Inflammatory macrophage treated with lipopolysaccharide for 4 hours (primary cell): ENCODE results near the gene HSDL2.
A peak's percentile ranks its signal among the peaks of the same experiment; 100 is the strongest.

Experiments
- DNase-seq: peaks from one replicate; pipeline ENCODE4 v3.0.0-alpha.2; 2020

Gene HSDL2

DNA sequence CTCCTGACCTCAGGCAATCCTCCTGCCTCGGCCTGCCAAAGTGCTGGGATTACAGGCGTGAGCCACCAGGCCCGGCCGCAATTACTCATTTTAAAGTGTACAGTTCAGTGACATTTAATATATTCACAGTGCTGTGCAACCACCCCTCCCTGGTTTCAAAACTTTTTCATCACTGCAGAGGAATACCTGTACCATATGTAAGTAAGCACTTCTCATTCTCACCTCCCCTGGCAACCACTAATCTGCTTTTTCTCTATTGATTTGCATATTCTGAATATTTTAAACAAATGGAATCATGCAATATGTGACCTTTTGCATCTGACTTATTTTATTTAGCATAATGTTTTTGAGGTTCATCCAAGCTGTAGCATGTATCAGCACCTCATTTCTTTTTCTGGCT lies 85.4 kb downstream of the HSDL2 start:
- DNase-seq, result no peak

DNA sequence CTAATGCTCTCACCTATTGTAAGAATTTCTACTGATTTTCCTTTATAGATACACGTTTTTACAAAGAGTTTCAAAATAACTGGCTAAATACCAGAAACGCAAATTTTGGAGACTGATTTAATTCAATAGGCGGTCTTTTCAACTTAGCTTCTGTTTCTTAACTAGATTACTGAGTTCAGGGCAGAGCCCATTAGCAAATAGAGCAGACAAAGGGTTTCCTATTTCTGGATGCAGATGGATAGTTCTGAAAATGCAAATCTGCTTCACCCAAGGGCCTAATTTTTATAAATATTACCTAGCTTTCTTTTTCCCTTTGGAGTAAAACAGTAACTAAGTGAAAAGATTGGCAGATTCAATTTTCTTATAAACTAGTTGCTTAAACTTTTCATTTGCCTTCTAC lies 93.1 kb downstream of the HSDL2 start:
- DNase-seq, result no peak

DNA sequence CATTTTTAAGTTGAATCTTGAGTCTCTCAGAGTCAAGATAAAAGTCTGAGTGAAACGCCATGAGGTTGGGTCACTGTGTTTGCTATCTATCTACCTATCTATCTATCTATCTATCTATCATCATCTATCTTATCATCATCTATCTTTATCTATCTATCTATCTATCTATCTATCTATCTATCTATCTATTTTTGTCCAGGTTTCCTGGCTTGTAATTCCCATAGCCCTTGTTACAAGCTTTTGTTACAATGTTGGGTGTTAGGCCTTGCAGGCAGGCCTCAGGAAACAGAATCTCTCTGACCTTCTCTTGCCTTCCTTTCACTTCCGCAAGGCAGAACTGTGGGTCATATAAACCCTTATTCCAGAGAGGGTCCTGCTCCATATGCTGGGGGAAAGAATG lies 94.1 kb downstream of the HSDL2 start:
- DNase-seq, result no peak

DNA sequence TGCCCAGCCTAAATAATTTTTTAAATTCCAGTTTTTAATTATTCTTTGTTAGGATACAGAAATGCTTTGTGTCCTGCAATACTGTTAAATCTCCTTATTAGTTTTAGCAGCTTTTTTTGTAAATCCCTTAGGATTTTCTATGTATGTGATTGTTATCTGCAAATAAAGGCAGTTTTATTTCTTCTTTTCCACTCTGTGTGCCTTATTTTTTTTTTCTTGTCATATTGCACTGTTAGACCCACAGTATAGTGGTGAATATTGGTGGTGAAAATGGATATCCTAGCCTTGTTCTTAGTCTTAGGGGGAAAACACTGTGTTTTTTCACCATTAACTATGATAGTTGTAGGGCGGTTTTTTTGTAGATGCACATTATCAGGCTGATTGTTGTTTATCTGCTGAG lies 95.4 kb downstream of the HSDL2 start:
- DNase-seq, result no peak

DNA sequence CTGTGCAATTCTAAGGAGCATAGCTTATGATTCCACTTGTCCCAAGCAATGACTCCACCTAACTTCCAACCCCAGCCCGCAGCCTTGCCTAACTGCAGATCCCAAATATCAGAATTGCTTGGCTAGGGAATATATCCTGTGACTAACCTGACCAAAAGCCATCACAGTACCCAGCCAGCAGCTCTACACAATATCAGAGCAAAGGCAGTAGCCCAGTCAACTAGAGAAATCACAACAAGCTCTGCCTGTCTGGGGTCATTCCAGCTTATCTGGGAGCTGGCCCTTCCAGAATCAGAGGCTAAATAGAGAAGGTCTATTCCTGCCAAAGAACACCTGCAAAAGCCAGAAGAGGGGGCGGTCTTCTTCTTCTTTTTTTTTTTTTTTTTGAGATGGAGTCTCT lies 97.4 kb downstream of the HSDL2 start:
- DNase-seq, result no peak

DNA sequence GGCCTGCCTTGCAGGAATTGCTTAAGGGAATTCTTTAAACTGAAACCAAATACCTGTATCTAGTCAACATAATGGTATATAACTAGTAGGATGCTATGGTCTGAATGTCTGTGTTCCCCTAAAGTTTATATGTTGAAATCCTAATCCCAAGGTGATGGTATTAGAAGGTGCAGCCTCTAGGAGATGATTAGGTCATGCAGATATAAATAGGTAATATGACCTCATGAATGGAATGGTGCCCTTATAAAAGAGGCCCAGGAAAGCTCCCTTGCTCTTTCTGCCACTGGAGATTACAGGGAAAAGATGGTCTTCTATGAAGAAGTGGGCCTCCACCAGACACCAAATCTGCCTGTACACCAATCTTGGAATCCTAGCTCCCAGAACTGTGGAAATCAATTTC lies 99.3 kb downstream of the HSDL2 start:
- DNase-seq, result no peak

DNA sequence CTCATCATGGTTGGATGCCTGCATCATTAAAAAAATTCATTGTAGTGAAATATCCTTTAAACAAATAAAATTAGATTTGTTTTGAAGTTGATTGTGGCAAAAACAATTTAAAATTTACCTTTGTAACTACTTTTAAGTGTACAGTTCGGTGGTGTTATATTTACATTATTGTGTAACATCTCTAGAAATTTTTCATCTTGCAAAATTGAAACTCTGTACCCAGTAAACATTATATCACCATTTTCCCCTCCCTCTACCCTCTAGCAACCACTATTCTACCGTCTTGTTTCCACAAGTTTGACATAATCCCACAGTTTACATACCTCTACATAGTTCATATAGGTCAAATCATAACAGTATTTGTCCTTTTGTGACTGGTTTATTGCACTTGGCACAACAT lies 104.7 kb downstream of the HSDL2 start:
- DNase-seq, result no peak

DNA sequence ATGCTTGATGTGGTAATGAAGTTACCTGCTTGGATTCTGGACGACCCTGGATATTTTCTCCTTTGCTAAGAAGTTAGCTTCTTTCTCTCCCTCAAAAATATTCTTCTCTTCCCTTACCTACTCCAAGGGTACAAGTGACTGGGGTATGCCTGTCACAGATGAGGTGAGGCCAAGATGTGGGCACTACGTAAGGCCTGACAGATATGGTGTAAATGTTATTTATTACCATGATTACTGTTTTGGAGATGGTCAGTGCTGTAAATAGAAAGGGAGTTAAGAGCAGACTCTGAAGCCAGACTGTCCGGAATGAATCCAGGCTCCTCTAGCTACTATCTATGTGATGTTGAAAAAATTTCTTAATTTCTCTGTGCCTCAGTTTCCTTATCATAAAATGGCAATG lies 105.7 kb downstream of the HSDL2 start:
- DNase-seq, result no peak

DNA sequence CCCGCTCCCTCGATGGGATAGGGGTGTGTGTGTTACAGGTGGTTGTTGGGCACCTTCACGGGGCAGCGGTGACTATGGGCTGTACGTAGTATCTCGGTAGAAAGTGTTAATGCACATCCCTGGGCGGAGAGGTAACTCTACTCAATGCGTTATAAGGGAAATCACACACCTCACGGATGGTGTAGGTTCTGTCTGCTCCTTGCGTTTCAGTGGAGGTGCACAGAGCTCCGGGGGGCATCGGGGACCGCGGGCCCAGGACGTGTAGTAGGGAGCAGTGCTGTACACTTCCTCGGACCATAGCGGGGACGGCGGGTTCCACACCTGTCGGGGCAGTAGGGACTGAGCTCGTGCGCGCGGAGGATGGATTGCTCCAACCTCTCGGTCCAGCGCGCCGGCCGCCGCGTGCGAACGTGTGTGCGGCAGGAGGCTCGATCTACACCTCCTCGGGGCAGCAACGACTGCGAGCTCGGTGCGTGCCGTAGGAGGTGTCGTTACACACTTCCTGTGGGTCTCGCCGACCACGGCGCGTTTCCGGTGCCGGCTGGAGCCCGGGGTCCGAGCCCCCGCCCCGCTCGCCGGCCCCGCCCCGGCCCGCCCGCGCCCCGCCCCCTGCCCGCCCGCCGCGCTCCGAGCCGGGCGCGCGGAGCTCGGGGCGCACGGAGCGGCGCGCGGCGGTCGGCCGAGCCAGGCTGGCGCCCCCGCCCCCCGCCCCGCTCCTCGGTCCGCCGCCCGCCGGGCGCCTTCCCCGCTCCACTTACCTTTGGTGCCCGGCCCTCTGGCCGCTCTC lies 106.5 kb downstream of the HSDL2 start, which contains the start of gene KIAA1958:
Gene KIAA1958, plus strand, starts transcription at position 607 of the 787 bp plus-strand sequence. CDS start 87,254 bp downstream, outside the sequence.
- peak; percentile 59 for DNase-seq

DNA sequence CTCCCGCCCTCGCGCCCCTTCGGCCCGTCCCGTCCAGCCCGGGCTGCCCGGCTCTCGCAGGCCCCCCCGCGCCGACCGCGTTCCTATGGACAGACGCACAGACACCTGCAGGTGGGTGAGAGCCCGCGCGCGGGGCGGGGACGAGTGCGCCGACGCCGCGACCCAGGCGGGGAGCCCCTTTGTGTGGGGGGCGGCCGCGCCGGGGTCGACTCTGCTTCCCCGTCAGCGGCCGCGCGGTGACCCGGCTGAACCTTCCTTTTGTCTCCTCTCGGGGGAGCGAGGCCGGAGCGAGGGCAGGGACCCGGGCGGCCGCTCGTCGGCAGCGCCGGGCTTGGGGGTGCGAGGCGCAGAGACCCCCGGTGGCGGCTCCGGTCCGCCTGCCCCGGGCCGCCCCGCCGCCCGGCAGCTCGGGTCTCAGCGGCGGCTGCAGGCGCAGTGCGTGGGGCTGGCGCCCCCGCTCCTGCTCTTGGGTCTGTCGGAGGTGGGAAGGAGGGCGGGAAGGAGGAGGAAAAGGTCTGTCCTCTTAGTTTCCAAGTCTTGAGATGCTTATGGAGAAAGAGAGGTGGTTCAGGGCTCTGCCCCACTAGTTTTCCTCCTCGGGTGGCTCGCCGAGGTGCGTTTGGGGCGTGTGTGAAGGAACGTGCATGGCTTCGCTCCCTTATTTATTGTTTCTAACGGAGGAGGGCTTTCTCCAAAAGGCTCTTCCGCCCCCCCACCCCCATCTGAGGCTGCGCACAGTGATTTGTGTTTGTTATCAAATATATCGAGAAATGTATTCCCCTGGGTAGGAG lies 107.3 kb downstream of the HSDL2 start:
- DNase-seq, result peak; percentile 28

DNA sequence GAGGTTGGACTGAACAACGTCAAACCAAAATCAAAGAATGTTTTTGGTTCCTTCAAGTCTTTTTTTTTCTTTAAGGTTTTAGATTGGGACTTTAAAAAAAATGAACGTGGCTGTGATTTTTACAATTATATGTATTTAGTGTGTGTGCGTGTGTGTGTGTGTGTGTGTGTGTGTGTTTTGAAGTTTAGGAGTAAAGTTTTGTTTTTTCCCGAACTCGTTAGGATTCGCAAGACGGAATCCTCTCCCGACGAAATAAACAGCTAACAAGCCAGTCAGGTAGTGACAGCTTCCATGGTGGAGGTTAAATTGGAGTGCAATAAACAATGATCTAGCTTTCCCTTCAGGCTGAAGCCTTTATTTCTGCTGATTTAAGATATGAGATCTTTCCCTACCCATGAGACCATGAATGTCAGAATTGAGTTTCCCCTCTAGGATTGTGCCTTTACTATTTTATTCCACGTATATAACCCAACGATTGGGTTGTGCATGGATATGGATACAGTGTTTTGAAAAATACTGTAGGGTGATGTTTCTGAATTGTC lies 108.0 kb downstream of the HSDL2 start:
- DNase-seq, result no peak

DNA sequence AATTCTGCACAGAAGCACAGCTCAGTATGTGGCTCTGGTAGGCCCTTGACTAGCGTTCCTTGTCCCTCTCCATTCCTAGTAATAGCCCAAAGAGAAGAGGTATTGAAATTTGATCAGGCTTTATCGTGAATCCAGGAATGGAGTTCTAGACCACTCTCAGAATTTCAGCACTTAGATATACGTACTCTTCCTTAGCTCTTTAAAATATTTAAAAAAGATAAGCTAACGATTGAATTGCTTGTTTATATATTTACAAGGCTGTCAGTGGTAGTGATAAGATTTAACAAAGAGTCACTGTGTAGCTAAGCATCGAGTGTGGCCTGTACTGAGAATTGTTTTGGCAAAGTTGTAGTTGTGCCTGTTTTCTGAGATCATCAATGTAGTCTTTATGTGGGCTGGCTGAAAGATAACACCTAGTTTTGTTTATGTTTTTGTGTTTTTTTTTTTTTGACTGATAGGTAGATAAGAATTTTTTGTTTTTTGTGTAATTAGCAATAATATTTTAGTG lies 109.2 kb downstream of the HSDL2 start:
- no peak for DNase-seq

DNA sequence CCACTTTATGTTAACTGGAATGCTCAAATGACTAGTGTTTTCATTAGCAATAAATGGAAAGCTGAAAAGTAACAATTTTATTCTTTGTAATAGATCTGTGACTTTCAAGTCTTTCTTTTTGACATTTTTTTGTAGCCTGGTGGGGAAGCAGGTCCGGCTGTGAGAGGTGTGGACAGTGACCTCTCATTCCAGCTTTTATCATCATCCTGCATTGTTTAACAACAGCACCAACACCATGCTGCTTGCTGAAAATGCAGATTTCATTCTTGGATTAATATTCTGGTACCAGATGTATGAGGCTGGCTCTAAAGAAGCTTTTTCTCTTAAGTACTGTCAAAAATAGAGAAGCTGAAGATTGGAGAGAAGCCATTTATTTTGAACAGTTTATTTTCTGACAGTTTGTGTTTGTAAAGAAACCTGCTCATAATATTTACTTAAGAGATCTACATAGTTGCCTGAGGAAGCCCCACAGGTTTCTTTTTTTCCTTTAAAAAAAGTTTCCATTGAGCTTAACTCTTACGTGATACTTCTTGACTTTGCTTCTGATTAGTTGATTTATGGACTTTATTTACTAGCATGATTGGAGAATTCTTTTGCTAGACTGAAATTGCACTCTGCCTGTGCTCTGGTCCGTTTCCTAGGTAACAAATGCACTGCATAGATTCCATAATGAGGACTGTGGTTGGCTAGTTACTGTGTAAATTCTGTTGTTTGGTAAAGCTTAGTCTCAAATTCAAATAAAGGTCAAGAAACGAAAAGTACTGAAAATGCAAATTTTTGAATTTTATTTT lies 110.2 kb downstream of the HSDL2 start:
- no peak for DNase-seq

DNA sequence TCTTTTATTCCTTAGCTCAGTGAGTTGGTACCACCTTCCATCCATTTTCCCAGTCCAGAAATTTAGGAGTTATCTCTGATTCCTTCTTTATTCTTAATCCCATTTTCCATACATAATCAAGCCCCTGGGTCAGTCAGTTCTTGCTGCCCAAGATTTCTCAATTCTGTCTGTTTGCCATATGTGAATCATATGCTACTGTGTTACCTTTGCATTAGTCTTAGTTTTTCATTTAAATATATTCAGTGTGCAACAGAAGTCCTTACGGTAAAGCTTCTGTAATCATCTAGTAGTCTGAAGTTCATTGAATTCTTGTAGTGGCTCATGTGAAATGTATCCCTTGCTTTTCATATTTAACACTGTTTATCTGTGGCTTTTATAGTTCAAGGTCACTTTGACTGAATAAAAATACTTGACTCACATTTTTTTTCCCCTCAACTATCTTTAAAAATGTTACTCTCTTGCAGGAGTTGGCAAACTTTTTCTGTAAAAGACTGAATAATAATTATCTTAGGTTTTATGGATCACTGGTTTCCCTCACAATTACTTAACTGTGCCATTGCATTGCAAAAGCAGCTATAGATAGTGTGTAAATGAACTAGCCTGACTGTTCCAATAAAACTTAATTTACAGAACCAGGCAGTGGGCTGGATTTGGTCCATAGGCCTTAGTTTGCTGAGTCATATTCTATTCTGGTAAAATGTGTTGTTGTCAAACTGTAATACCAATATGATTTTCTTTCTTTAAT lies 113.7 kb downstream of the HSDL2 start:
- no peak for DNase-seq

DNA sequence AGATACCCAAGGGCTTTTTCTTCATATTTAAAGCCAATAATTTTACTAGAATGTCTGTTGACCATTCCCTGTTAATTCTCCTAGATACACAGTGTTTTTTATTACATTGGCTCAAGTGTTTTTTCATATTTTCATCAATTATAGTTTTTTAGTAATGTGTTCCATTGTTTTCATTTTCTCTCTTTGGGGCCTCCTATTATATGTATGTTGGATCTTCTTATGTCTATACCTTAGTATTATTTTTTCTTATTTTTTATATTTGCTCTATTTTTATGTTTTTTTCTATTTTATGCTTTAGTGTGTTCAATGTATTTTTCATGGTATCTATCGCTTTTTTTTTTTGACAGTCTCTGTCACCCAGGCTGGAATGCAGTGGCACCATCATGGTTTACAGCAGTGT lies 114.2 kb downstream of the HSDL2 start:
- DNase-seq, result no peak

DNA sequence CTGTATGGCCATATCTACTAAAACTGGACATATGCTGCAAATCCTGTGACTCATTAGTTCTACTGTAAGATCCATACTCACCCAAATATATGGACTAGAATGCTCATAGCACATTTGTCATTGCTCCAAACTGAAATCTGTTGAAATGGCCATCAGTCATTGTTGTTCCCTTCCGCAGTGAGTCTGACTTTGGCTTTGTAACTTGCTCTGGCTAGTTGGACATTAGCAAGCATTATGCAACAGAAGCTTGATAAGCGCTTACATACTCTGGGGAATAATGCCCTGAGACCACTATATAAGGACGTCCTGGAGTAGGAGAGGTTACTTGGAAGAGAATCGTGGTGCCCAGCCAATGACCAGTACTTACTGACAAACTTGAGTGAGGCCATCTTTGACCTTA lies 115.7 kb downstream of the HSDL2 start:
- DNase-seq, result peak; percentile 82

DNA sequence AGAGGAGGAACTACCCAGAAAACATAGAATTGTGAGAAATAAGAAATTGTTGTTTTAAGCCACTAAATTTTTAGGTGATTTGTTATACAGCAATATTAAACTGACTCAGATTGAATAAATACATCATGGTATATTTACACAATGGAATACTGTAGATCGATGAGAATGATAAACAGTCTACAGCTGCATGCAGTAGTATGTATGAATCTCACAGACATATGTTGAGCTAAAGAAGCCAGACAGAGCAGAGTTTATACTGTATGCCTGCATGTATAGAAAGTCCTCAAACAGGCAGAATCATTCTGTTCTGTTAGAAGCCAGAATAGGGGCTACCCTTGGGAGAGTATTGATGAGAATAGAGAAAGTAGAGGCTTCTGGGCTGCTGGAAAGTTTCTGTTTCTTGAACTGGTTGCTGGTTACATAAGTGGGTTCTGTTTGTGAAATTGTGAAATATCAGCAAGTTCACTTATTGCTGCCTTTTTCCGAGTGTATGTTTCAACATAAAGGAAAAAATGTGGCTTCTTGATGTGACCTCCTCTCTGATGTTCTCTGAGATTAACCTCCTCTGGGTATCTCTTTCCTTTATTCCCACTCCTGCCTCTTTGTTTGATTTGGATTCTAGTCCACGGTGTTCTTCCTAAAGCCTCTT lies 116.3 kb downstream of the HSDL2 start:
- DNase-seq, result peak; percentile 90

DNA sequence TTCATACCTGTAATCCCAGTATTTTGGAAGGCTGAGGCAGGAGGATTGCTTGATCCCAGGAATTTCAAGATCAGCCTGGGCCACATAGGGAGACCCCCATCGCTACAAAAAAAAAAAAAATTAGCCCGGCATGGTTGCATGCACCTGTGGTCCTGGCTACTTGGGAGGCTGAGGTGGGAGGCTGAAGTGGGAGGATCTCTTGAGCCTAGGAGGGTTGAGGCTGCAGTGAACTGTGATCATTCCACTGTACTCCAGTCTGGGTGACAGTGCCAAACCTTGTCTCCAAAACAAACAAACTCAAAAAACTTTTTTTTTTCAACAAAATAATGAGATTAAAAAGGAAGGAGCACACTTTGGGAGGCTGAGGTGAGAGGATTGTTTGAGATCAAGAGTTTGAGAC lies 120.9 kb downstream of the HSDL2 start:
- no peak for DNase-seq

DNA sequence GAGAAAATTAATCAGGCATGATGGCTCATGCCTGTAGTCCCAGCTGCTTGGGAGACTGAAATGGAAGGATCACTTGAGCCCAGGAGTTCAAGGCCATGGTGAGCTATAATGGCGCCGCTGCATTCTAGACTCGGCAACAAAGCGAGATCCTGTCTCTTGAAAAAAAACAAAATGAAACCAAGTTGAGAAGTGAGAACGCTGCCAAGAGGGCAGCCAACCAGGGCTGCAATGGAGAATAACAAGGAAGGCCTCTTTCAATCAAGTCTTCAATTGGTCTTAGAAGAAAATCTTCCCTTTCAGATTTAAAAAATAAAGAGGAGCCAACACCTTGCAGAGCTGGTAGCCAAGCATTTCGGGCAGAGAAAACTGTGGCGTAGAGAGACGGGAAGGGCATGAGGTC lies 121.4 kb downstream of the HSDL2 start:
- DNase-seq, result no peak

DNA sequence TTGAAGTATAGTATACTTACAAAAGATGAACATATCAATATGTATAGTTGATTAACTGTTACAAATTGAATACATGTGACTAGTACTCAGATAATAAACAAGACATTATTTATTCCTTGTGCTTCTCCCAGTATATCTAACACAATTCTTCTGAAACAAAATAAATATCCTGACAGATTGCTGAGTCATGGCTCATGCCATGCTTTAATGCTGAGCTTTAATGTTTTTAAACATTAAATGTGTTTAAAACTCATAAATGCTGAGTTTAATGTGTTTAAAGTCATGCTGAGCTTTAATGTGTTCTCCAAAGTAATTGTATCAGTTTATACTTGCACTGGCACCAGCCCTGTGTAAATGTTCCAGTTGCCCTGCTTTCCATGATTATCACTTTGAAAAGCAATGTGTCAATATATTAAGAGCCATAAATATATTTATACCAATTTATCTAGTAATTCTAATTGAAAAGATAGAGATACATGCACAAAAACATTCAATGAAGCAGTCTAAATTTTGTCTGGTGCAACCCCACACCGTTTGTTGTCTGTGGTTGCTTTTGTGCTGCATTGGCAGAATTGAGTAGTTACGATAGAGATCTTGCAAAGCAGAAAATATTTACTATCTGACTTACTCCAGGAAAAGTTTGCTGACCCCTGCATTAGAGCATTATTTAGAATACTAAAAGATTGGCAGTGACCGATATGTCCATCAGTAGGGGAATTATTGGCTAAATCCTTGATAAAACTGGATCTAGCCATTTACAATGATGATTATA lies 122.5 kb downstream of the HSDL2 start:
- DNase-seq, result no peak

DNA sequence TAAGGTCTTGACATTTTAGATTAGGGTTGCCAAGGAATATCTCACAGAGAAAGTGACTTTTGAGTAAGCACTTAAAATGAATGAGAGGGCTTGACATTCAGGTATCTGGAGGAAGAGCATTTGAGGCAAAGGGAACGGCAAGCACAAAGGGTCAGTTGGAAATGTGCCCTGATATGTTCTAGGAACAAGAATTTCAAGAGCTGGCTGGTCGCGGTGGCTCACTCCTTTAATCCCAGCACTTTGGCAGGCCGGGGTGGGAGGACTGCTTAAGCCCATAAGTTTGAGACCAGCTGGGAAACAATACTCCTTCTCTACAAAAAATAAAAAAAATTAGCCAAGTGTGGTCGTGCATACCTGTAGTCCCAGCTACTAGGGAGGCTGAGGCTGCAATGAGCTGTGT lies 123.3 kb downstream of the HSDL2 start:
- no peak for DNase-seq
